Measurements from ENCODE around the gene WEE2.
"Not testable (repeated sequence)": the region's sequence is repeated elsewhere in the genome, so short reads cannot be mapped to it uniquely, and the experiment has no call there.

WEE2 gene

GRCh38 chr7:141715794-141716689, 7.9 kb downstream of the WEE2 start:
- DNase-seq: no peak

GRCh38 chr7:141717450-141717849, 9.3 kb downstream of the WEE2 start:
- no peak for DNase-seq

DNA sequence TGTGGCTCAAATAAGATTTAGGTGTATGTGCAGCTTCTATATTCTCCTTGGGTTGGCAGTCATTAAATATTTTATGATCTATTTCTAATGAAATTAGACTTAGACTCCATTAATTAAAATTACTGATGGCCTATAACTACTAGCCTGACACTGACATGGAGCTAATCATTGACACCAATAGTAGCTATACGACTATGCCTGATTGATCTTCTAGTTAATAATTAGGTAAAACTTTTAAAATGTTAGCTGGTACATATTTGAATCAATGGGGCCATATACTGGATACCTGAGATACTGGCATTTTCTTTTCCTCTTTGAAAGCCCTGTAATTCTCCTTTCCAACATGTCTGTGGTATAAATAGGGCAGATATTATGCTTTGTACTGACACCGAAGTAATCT, 14.4 kb downstream of the WEE2 start:
- DNase-seq: no peak

GRCh38 chr7:141729020-141729419, 20.9 kb downstream of the WEE2 start:
- DNase-seq: no peak

DNA sequence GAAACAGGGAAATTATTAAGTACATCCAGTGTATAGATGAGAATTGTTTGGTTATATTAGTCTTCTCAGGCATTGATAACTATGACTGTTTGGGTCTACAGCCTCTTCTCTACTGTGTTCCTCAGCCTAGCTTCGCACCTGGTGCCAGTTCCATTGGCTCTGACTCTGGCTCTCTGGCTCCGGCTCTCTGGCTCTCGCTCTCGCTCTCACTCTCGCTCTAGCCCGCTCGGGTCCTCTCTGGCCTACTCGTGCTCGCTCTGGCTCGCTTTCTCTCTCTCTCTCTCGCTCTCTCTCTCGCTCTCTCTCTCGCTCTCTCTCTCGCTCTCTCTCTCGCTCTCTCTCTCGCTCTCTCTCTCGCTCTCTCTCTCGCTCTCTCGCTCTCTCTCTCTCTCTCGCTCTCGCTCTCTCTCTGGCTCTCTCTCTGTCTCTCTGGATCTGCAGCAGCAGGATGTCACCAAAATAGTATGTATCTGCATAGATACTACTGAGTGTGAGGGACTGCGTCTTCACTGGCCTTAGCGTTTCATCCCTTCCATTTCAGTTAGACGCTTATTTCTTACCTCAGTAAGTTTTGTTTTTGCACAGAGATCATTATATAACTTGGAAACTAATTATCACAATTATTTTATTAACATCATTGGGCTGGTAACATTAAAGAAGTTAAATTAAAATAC, 23.5 kb downstream of the WEE2 start:
- DNase-seq: no peak

DNA sequence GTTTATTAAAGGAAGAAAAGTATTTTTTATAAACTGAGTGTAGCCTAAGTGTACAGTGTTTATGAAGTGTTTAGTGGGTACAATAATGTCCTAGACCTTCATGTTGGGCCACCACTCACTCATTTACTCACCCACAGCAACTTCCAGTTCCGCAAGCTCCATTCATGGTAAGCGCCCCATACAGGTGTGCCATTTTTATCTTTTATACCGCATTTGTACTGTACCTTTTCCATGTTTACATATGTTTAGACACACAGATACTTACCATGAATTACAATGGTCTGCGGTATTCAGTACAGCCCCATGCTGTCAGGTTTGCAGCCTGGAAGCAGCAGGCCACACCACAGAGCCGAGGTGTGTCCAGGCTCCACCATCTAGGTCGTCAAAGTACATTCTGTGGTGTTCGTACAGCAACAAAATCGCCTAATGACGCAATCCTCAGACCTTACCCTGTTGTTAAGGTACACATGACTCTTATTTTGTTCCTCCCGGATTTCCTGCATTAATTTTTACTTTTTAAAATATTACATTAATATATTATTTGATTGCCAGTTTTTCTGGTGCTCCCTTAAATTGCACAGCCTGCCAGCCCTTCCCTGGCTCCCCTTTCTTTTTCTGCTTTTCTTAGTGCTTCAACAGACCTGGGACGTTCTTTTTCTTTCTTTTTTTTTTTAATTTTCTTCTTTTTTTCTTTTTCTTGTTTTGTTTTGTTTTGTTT, 29.1 kb downstream of the WEE2 start:
- peak; percentile 46 for DNase-seq

- DNase-seq: peak; percentile 95
Measured at GRCh38 chr7:141737836-141738591, 29.9 kb downstream of the WEE2 start, which contains the start of gene SSBP1. SSBP1 (plus strand) TSS chr7:141738358; CDS start chr7:141739167, 809 bp downstream.

- DNase-seq: no peak
Measured at GRCh38 chr7:141738592-141739013, 30.4 kb downstream of the WEE2 start.

DNA sequence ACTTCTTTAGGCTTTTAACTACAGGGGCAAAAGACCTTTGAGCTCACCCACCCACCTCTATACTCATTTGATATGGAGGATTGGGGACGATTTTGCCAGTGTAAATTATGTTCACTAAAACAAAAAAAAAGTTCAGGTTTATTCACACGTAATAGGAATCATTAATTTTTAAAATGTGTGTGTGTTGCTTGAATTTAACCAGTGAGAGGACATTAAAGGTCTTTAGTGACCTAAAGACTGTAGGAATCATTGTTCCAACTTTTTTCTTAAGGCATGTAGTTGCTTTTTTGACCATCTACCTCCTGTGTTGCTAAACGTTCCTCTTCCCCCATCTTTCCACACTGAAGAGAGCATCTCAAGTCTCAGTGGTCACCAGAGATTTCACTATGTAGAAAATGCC, 31.1 kb downstream of the WEE2 start:
- no peak for DNase-seq

- DNase-seq: no peak
Measured at GRCh38 chr7:141742229-141742628, 34.1 kb downstream of the WEE2 start.

GRCh38 chr7:141744131-141744530, 36.0 kb downstream of the WEE2 start:
- no peak for DNase-seq

GRCh38 chr7:141748396-141748795, 40.2 kb downstream of the WEE2 start:
- no peak for DNase-seq

- DNase-seq: not testable (repeated sequence)
Measured at GRCh38 chr7:141751904-141752303, 43.8 kb downstream of the WEE2 start.

DNA sequence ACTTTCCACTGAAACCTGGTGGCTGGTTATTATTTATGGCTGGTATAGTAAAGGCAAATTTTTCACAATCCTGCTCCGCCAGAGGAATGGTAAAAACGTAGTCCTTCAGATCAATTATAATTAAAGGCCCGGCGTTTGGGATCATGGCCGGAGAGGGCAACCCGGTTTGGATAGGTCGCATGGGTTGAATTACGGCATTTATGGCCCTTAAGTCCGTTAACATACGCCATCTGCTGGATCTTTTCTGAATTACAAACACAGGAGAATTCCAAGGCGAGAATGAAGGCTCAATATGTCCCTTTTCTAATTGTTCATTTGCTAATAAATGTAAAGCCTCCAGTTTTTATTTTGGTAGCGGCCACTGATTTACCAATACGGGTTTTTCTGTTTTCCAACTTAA, 44.5 kb downstream of the WEE2 start:
- no peak for DNase-seq

GRCh38 chr7:141754939-141755338, 46.8 kb downstream of the WEE2 start:
- peak; percentile 34 for DNase-seq

DNA sequence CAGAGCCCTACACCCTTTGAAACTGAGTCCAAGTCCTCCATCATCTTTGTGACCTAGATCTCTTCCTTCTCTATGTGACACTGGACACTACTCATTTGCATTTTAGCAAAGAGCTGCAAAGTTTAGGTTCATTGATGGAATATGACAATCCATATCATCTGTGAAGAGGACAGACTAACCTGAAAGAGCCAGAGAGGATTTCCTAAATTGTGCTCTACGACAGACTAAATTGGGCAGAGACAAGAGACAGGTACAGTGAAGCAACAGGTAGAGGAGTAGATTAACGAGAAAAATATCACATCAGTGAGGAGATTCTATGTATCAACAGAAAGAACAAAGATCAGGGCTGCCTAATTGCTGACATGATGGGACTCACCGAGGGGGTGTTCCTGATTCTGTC, 55.6 kb downstream of the WEE2 start, which contains the start of gene TAS2R3:
TSS of gene TAS2R3 (plus strand) at position 301 of the 400 bp plus-strand sequence. CDS start at position 363, 62 bp downstream.
- no peak for DNase-seq

DNA sequence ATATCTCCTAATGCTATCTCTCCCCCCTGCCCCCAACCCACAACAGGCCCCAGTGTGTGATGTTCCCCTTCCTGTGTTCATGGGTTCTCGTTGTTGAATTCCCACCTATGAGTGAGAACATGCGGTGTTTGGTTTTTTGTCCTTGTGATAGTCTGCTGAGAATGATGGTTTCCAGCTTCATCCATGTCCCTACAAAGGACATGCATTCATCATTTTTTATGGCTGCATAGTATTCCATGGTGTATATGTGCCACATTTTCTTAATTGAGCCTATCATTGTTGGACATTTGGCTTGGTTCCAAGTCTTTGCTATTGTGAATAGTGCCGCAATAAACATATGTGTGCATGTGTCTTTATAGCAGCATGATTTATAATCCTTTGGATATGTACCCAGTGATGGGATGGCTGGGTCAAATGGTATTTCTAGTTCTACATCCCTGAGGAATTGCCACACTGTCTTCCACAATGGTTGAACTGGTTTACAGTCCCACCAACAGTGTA, 62.0 kb downstream of the WEE2 start:
- DNase-seq: not testable (repeated sequence)

DNA sequence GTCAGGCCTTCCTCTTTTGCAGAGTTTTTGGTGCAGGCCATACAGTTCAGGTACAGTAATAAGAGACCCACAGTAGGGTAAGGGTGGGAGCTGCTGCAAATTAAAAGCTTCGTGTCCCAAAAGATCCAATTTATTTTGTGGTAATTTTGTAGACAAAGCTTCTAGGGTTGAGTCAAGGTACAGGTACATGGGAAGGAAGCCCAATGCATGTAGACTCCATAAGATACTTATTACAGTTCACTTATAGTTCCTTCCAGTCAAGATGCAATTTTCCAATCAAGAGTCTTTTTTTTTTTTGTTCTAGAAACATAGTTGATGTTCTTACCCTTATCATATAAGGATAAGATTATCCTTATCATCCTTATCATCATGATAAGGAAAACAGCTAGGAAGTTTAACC, 68.2 kb downstream of the WEE2 start, which contains the start of gene TAS2R4:
TSS of gene TAS2R4 (plus strand) at position 301 of the 400 bp plus-strand sequence. CDS start 1,815 bp downstream, outside the sequence.
- no peak for DNase-seq
